ENCODE results near the gene FOXL3.

Gene FOXL3

DNA sequence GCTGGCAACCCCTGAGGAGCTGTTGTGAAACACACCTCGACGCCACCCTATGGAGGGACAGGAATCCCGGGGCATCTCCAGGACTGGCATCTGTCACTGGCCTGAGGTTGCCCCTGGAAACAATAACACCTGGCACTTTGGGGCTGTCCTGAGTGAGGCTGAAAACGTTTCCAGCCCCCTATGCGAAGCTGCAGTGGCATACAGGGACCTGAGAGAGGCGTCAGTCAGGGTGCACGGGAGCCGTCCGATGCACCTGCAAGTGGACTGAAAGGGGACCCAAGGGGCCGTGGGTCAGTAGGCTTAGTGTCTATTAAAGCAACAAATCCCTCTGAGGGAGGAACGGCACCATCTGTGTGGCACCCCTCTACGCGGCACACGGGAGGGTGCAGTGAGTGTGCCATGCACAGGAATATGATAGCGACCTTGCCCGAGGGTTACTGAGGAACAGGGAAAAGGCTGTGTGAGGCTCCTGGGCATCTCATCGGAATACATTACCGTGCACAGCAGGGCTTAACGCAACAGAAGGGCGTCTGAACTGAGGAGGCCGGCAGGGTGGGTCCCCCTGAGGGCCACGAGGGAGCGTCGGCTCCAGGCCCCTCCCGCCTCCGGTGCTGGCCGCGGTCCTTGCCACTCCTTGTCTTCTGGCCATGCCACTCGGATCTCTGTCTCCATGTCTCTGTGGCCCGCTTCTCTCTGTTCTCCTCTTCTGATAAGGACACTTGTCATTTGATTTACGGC, 50.4 kb downstream of the FOXL3 start:
- TF ChIP-seq, protein P1, sequence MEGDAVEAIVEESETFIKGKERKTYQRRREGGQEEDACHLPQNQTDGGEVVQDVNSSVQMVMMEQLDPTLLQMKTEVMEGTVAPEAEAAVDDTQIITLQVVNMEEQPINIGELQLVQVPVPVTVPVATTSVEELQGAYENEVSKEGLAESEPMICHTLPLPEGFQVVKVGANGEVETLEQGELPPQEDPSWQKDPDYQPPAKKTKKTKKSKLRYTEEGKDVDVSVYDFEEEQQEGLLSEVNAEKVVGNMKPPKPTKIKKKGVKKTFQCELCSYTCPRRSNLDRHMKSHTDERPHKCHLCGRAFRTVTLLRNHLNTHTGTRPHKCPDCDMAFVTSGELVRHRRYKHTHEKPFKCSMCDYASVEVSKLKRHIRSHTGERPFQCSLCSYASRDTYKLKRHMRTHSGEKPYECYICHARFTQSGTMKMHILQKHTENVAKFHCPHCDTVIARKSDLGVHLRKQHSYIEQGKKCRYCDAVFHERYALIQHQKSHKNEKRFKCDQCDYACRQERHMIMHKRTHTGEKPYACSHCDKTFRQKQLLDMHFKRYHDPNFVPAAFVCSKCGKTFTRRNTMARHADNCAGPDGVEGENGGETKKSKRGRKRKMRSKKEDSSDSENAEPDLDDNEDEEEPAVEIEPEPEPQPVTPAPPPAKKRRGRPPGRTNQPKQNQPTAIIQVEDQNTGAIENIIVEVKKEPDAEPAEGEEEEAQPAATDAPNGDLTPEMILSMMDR (IDR thresholded peaks at IDR 0.05; ENCODE audit: insufficient read depth, low read length, poor library complexity, severe bottlenecking): no peak
- H3K27me3 ChIP-seq (replicated peaks; ENCODE audit: control insufficient read depth, insufficient read depth, low read length): no peaks in the 10 kb centered on the region; the same call in 1 of the 2 replicates
- H3K36me3 ChIP-seq (ENCODE audit: control insufficient read depth, insufficient read depth, low read length): no peaks in the 10 kb centered on the region
- no peak for DNase-seq (ENCODE audit: extremely low read depth, insufficient read length)
- no peak overlapping the region for H3K4me3 ChIP-seq (replicated peaks; ENCODE audit: low read depth, low read length)

All from GM06990 (cell line).